ENCODE data around the gene GTF3C2. TPM values are rescaled to one million over a fixed set of nuclear protein-coding genes. Genes with fewer than 3 reads are reported as not detected.

The GTF3C2 gene
- total and polyA plus RNA-seq, 2 of the 13 experiments (the other 11 are each of a cell fraction or from before 2014, with no cell fraction given), result 77.5 to 130 TPM

GRCh38 chr2:27347641-27348040 is 8.9 kb downstream of the GTF3C2 start:
- ChIA-PET POLR2A (no interaction called here), CTCF (ENCODE audit: low intra/inter-chr PET ratio, low total read pairs) (no interaction called here)
- intact Hi-C loops (cut with micrococcal nuclease; ENCODE audit: unreplicated experiment) (no loop called here), in situ Hi-C loops (cut with HindIII; ENCODE audit: extremely low pct_ligation_motif_present, low pct_unique_long_range_greater_than_20kb) (no loop called here)
- no peak overlapping the region for H3K4me2 ChIP-seq (ENCODE audit: low read depth, low read length)
- H3K4me1 ChIP-seq (ENCODE audit: insufficient read depth, low read length), result peaks cover 32% of the 10 kb centered on the region
- H4K20me1 ChIP-seq (ENCODE audit: insufficient read depth, low read length), result peaks cover 6% of the 10 kb centered on the region; the same call in 1 of the 2 replicates
- no peak; the same call in 2 of the 3 replicates for ATAC-seq
- no peak for TF ChIP-seq HNRNPL (IDR thresholded peaks at IDR 0.05; ENCODE audit: low read depth, low read length)
- TF ChIP-seq ZNF772 (CRISPR knock-in tag; IDR thresholded peaks at IDR 0.05), result no peak
- TF ChIP-seq NFYC (CRISPR knock-in tag; IDR thresholded peaks at IDR 0.05), result no peak
- no peak for TF ChIP-seq JARID2 (CRISPR knock-in tag; IDR thresholded peaks at IDR 0.05; ENCODE audit: insufficient replicate concordance)
- TF ChIP-seq FOXP1 (IDR thresholded peaks at IDR 0.05), result no peak
- no peak for TF ChIP-seq FOXP1 (CRISPR knock-in tag; IDR thresholded peaks at IDR 0.05)
- TF ChIP-seq EP300 (IDR thresholded peaks at IDR 0.05; ENCODE audit: low read depth in 2 of 2, low read length in 2 of 2), result no peak
- TF ChIP-seq EP300 (CRISPR knock-in tag; IDR thresholded peaks at IDR 0.05; ENCODE audit: borderline replicate concordance), result no peak
- no peak for TF ChIP-seq TCF12 (IDR thresholded peaks at IDR 0.05)
- no peak for TF ChIP-seq TCF12 (CRISPR knock-in tag; IDR thresholded peaks at IDR 0.05)
- BruUV-seq (replicated peaks), result no TSS peak
- DNase-seq (ENCODE audit: low spot score), result no peak
- H3K4me3 ChIP-seq (replicated peaks in 1 of 3; ENCODE audit: insufficient read depth in 1 of 3, low read depth in 2 of 3, low read length in 3 of 3), result no peak overlapping the region
- FAIRE-seq, result no peak
- no peaks in the 10 kb centered on the region for H3K27me3 ChIP-seq (ENCODE audit: control insufficient read depth in 1 of 2, insufficient read depth in 2 of 2, low read length in 2 of 2)
- H3K27ac ChIP-seq (ENCODE audit: extremely low read length, insufficient read depth, low read length), result no peak overlapping the region
- no peak overlapping the region for H3K9ac ChIP-seq (ENCODE audit: insufficient read depth, low read depth, low read length)
- peaks cover 8 to 18% of the 10 kb centered on the region in 2 experiments; a peak in 4 of 5 replicates for H3K36me3 ChIP-seq (replicated peaks in 1 of 2; ENCODE audit: control insufficient read depth in 1 of 2, insufficient read depth in 2 of 2, low read length in 2 of 2)
- peaks cover 79% of the 10 kb centered on the region for H3K79me2 ChIP-seq (ENCODE audit: insufficient read depth, low read length)
- H3K9me3 ChIP-seq (ENCODE audit: low read length), result no peaks in the 10 kb centered on the region
- WGBS (ENCODE audit: low lambda C conversion rate), result 97% methylated on average over 2 of the region's 2 CpGs
- no peak overlapping the region for H2AFZ ChIP-seq (ENCODE audit: low read length)

DNA sequence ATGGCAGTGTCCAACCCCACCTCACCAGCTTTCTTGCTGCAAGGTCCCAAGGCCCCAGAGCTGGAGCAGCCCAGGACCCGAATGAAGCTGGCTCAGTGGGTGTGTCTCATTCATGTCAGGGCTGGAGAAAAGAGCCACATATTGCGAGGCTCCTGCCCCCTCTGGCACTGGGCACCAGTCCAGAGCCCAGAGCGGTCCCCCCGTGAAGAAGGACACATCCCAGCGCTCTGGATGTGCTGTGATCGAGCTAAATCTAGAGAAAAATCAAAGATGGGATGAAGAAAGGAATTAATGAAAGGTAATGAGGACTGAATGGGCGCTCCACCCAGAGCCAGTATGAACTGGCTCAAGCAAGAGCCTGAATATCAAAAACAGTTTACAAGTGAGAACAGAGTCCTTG is 20.4 kb downstream of the GTF3C2 start:
- POLR2A ChIA-PET, result no interaction called here
- peak; percentile 14; the same call in 1 of the 3 replicates for ATAC-seq
- Histone ChIP-seq H3K4me3 (replicated peaks in 1 of 3; ENCODE audit: insufficient read depth in 1 of 3, low read depth in 2 of 3, low read length in 3 of 3) (no peak overlapping the region), H3K27me3 (ENCODE audit: control insufficient read depth in 1 of 2, insufficient read depth in 2 of 2, low read length in 2 of 2) (no peaks in the 10 kb centered on the region), H3K9me3 (ENCODE audit: low read length) (no peaks in the 10 kb centered on the region), H3K79me2 (ENCODE audit: insufficient read depth, low read length) (no peaks in the 10 kb centered on the region), H3K4me1 (ENCODE audit: insufficient read depth, low read length) (no peaks in the 10 kb centered on the region), H3K9ac (ENCODE audit: insufficient read depth, low read depth, low read length) (no peak overlapping the region), H4K20me1 (ENCODE audit: insufficient read depth, low read length) (no peaks in the 10 kb centered on the region), H3K27ac (ENCODE audit: extremely low read length, insufficient read depth, low read length) (no peak overlapping the region), H2AFZ (ENCODE audit: low read length) (no peak overlapping the region), H3K36me3 (replicated peaks in 1 of 2; ENCODE audit: control insufficient read depth in 1 of 2, insufficient read depth in 2 of 2, low read length in 2 of 2) (peaks cover 44 to 63% of the 10 kb centered on the region in 2 experiments), H3K4me2 (ENCODE audit: low read depth, low read length) (no peak overlapping the region)
- WGBS (ENCODE audit: low lambda C conversion rate), result 97% methylated on average over 7 of the region's 7 CpGs
- CTCF ChIA-PET (ENCODE audit: low intra/inter-chr PET ratio, low total read pairs), result no interaction called here
- no TSS peak for BruUV-seq (replicated peaks)
- FAIRE-seq, result no peak
- in situ Hi-C loops (cut with HindIII; ENCODE audit: extremely low pct_ligation_motif_present, low pct_unique_long_range_greater_than_20kb) (no loop called here), intact Hi-C loops (cut with micrococcal nuclease; ENCODE audit: unreplicated experiment) (no loop called here)
- DNase-seq (ENCODE audit: low spot score), result no peak
- no peak for TF ChIP-seq SCMH1 (CRISPR knock-in tag; IDR thresholded peaks at IDR 0.05; ENCODE audit: borderline replicate concordance)
- TF ChIP-seq AGO2 (optimal IDR thresholded peaks at IDR 0.05; ENCODE audit: low read depth, low read length), result peak; percentile 16
- no peak for TF ChIP-seq MED8 (CRISPR knock-in tag; IDR thresholded peaks at IDR 0.05; ENCODE audit: insufficient replicate concordance)
- TF ChIP-seq ZNF850 (CRISPR knock-in tag; conservative IDR thresholded peaks at IDR 0.05), result no peak
